Stimulated activated CD8-positive, alpha-beta memory T cell treated with anti-CD3 and anti-CD28 coated beads, Interleukin-7, amount 100 ng/mL, for 1 hour (primary cell): Measurements from ENCODE around the gene MBD3.

ENCODE experiments used
- DNase-seq, 2 donors: peaks; one replicate each; pipeline ENCODE4 v3.0.0-alpha.2; 2020; ENCODE audit warnings: low read depth in 2 of 2

Gene MBD3

DNA sequence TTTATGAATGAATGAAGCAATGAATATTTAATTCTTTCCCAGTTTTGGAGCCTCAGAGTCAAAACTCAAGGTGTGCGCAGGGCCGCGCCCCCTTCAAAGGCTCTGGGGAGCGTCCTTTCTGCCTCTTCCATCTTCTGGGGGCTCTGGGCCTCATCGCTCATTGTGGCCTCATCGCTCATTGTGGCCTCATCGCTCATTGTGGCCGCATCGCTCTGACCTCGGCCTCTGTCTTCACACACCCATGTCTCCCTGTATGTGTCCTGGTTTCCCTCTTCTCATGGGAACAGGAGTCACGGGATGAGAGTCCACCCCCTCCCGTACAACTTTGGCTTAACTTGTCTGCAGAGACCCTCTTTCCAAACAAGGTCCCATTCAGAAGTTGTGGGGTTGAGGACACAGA is 21.3 kb downstream of the MBD3 start:
- DNase-seq: no peak

GRCh38 chr19:1570836-1571235 is 21.8 kb downstream of the MBD3 start:
- no peak for DNase-seq

DNA sequence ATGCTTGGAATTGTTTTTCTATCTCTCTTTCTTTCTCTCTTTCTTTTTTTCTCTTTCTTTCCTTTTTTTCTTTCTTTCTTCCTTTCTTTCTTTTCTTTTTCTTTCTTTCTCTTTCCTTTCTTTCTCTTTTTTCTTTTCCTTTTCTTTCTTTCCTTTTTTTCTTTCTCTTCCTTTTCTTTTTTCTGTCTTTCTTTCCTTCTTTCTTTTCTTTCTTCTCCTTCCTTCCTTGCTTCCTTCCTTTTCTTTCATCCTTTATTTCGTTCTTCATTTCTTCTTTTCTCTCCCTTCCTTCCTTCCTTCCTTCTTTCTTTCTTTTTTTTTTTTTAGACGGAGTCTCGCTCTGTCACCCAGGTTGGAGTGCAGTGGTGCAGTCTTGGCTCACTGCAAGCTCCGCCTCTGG is 22.7 kb downstream of the MBD3 start:
- DNase-seq: no peak

DNA sequence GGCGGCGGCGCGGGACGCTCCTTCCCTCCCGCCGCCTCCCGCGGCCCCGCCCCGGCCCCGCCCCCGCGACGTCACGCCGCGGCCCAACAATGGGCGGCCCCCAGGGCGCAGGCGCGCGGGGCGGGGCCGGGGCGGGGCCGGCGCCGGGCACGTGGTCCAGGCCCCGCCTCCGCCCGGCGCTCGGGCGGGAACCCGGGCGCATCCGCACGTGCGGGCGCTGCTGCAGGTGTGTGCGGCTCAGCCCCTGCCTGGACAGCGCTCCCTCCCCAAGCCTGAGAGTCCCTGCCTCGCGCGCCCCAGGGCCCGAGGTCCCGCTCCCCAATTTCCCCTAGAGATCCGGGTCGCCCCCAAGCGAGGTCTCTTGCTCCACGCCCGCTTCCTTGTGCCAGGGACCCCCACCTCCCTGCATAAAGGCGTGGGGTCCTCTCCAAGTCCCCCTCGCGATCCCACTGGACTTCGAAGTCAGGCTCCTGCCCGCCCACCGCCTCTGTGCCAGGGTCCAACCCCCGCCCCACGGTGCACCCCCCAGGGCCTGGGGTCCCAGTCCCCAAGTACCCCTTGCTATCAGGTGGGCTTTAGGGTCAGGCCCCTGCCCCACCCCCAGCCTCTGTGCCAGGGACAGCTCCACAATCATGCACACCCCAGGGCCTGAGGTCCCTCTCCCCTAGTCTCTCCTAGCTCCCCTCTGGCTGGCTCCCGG is 24.2 kb downstream of the MBD3 start, which contains the start of gene MEX3D:
Gene MEX3D, minus strand, starts transcription at position 6 of the 700 bp plus-strand sequence. CDS start 267 bp downstream, outside the sequence.
- DNase-seq: peak; percentile 61 to 64

- no peak for DNase-seq
Measured at GRCh38 chr19:1567848-1568227, 24.8 kb downstream of the MBD3 start.

DNA sequence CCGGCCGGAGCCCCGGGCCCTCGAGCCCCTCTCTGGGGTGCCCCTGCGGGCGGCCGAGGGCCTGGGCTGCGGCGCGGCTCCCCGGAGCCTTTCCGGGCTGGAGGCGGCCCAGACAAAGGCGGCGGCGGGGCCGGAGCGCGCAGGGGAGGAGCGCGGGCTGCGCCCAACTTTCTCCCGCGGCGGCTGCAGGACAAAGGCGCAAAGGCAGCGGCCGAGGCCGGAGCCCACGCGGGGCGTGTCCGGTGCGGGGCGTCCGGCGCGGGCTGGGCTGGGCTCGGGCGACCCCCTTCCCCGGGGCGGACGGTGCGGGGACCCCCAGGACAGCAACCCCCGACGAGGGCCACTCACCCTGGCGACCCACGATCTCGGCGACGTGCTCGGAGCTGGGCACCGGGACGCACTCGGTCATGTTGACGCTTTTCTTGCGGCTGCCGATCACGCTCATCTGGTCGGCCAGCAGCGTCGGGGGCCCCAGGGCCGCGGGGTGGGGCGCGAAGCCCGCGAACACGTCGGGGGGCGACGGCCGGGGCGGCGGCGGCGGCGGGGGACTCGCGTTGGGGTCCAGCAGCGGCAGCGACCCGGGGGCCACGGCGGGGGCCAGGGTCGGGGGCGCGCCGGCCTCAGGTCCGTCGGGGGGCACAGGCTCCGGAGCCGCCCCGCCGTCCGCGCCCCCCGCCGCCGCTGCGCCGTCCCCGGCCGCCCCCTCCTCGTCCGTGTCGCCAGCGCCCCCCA is 25.4 kb downstream of the MBD3 start:
- DNase-seq: no peak

DNA sequence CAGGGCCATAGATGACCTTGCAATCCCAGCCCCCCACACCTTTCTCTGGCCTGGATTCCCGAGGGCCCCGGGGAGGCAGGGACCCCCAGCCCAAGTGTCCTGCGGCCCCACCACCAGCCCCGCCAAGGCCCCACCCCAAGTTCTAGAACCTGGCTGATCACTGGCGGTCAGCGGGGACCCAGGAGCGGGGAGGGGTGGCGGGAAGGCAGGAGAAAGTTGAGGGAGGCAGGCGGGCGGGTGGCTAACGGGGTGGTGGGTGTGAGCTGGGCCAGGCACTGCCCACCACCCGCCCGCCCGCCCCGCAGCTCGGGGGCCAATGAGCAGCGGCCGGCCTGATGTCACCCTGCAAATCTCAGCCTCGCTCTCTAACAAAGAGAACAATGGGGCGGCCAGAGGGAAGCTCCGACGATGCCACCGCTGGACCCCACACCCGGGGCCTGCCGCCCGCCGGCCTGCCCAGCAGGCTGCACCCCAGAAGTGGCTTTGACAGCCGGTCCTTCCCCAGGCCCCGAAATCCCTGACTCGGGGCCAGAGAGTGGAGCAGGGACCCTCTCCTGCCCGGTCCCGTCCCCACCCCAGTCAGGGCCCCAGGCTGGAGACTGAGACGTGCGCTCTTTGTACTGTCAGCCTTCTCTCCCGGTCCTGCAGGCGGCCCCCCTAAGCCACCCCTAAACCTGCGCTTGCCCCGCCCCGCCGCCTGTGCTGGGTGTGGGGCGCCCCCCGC is 26.1 kb downstream of the MBD3 start:
- DNase-seq: no peak

- no peak for DNase-seq
Measured at GRCh38 chr19:1563251-1563650, 29.4 kb downstream of the MBD3 start.

GRCh38 chr19:1561236-1561842 is 31.3 kb downstream of the MBD3 start:
- DNase-seq: no peak

GRCh38 chr19:1560286-1560882 is 32.3 kb downstream of the MBD3 start:
- no peak for DNase-seq

DNA sequence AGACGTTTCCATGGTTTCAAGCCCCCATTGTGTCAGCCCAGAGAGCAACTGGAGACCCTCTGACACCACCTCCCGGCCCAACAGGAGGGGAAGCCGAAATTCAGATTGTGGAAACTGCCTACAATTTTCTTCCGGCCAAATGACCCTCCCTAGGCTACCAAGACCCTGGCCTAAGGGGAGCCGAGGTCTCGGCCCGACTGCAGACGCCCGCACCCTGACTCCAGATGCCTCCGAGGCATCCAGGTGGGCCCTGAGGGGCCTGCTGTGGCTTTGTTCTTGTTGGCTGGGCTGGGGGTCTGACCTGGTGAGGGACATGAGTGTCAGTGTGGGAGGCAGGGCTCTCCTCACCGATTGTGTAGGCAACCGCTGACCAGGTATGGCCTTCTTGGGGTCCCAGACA is 34.1 kb downstream of the MBD3 start:
- no peak for DNase-seq

GRCh38 chr19:1556390-1557070 is 36.1 kb downstream of the MBD3 start:
- DNase-seq: no peak

DNA sequence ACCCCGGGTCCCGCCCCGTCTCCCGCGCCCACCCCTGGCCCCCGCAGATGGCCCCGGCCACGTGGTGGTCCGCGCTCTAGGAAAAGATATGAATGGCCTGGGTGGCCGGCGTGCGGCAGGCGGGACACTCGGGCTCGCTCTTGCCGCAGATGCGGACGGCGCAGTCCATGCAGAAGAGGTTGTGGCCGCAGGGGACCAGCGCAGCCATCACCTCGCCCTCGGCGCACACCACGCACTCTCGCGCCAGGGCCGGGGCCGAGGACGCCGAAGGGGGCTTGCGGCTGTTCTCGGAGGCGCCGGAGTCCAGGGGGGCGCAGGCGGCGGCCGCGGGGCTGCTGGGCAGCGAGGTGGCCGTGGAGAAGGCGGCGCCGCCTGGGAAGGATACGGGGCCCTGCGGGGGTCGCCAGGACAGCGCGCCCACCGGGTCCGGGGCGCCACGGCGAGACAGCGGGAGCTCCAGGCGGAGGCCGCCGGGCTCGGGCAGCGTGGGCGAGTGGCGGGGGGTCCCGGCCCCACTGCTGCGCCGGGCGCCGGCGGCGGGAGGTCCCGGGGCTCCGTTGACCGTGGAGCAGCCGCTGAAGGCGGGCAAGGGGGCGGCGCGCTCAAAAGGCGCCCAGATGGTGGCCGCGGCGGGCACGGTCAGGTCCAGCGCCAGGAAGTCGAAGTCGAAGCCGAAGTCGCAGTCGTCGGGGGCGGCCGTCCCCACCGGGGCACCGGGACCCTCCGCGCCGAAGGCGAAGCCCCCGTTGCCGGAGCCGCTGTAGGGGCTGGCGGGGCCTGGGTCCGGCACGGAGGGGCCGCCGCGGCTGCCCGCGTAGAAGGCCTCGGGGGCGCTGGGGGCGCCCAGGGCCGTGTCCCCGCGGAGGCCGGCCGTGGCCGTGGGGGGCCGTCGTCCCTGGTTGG is 36.9 kb downstream of the MBD3 start:
- no peak for DNase-seq

DNA sequence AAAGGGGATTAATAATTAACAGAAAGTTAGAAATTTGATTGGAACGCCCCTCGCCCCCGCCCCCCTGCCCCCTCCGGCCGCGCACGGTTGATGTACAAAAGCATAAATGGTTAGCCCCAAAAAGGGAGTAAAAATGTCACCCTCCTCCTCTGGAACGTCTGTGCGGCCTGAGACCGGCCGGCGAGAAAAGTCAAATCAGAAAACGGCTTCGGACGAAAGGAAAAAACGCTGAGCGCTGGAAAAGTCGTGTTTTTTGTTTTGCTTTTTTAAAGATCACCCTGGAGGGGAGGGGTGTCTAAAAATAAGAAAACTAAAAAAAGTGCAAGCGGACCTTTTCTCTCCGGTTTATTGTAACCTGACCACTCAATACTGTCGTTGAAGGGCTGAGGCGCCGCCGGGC is 37.7 kb downstream of the MBD3 start:
- no peak for DNase-seq

- no peak for DNase-seq
Measured at GRCh38 chr19:1553415-1553814, 39.2 kb downstream of the MBD3 start.

GRCh38 chr19:1551068-1552040 is 41.3 kb downstream of the MBD3 start:
- no peak for DNase-seq

DNA sequence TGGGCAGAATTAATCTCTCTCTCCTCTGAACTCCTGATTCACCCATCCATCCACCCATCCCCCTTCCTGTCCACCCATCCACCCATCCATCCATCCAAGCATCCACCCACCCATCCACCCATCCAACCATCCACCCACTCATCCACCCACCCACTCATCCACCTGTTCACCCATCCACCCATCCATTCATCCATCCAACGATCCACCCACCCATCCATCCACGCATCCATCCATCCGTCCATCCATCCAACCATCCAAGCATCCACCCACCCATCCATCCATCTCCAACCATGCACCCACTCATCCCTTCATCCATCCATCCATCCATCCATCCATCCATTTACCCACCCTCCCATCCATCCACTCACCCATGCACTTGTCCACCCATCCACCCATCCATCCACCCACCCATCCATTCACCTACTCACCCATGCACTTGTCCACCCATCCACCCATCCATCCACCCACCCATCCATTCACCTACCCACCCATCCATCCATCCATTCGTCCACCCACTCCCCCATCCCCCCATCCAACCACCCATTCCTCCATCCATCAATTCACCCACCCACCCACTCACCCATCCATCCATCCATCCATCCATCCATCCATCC is 43.2 kb downstream of the MBD3 start:
- no peak for DNase-seq

DNA sequence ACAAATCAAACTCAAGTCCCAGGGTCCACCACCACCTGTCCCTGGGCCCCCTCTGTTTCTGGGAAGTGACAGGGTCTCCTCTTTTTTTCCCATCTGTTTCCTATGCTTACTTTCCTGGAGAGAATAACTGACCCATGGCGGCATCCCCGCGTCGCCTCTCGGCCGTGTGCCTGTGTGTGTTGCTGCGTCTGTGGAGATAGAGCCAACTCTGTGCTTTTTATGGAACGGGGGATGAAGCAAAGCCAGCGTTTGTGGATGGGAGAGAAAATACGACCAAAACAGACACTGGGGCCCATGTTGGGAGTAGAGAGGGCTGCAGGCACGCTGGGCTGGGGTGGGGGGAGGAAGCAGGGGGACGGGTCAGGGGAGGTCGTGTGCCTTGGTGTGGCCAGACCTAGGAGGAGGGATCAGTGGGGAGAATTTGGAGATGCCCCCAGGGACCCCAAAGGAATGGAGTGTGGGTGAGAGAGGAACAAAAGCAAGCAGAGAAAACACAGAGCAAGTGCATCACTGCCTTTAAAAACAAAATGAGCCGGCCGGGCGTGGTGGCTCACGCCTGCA is 52.2 kb downstream of the MBD3 start:
- DNase-seq: no peak
